Suppressor macrophage treated with lipopolysaccharide for 4 hours (primary cell): ENCODE measurements around the gene CAMP.
"Not testable (repeated sequence)": the region's sequence is repeated elsewhere in the genome, so short reads cannot be mapped to it uniquely, and the experiment has no call there.

ENCODE experiments used
- DNase-seq: peaks from one replicate; pipeline ENCODE4 v3.0.0-alpha.2; 2020

CAMP gene, protein sequence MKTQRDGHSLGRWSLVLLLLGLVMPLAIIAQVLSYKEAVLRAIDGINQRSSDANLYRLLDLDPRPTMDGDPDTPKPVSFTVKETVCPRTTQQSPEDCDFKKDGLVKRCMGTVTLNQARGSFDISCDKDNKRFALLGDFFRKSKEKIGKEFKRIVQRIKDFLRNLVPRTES

DNA sequence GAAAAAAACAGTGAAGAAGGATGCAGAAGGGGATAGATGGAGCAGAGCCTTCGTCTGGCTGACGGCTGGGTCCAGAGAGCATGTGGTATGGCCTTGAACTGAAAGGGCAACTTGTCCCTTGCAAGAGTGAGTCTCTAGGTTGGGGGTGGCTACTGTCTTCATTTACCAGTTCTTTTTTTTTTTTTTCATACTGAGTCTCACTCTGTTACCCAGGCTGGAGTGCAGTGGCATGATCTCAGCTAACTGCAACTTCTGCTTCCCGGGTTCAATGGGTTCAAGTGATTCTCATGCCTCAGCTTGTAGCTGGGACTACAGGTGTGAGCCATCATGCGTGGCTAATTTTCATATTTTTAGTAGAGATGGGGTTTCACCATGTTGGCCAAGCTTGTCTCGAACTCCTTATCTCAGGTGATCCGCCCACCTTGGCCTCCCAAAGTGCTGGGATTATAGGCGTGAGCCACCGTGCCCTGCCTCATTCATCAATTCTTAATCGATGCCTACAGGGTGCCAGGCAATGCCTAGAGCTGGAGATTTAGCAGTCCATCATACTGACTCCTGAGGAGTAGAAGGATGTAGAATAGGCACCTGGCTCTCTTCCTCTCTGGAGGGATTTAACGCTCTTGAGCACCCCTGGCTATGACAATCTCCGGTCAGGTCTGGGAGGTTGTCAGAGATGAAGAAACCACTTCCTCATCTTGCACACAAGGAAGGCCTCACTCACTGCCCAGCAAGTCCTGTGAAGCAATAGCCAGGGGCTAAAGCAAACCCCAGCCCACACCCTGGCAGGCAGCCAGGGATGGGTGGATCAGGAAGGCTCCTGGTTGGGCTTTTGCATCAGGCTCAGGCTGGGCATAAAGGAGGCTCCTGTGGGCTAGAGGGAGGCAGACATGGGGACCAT, at the start of gene CAMP:
CAMP (plus strand) TSS at position 880 of the 898 bp plus-strand sequence; CDS start at position 897, 17 bp downstream.
- peak; percentile 96 for DNase-seq

DNA sequence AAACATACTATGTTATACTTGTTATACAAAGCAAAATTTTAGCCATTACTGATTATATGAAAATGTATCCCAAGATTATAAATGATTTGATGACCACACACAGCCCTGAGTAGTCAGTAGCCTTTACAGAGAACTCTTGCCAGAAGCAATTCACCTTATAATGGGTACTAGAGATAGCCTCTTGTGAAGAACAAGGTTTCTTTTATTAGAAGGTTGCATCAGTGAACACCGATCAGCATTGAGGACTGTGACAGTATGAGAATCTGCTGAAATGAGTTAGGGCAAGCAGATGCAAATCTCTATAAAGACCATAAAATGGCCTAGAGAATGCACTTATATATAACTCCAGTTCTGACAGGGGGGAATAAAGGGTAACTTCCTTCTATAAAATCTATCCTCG, 45.2 kb upstream of the CAMP start:
- no peak for DNase-seq

DNA sequence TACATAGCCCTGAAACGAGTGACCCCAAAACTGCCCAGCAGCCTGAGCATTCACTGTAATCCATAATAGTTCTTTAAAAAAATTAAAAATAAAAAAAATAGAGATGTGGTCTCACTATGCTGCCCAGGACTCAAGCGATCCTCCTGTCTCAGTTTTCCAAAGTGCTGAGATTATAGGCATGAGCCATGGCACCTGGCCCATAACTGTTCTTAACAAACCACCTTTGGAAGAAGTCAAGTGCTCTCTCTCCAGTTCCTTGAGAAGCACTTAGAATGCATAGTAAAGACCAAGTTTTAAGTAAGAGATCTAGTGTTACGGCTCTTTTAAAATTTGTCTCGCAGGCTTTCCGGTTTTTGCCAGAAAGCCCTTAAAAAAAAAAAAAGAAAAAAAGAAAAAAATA, 43.3 kb upstream of the CAMP start:
- DNase-seq: no peak

DNA sequence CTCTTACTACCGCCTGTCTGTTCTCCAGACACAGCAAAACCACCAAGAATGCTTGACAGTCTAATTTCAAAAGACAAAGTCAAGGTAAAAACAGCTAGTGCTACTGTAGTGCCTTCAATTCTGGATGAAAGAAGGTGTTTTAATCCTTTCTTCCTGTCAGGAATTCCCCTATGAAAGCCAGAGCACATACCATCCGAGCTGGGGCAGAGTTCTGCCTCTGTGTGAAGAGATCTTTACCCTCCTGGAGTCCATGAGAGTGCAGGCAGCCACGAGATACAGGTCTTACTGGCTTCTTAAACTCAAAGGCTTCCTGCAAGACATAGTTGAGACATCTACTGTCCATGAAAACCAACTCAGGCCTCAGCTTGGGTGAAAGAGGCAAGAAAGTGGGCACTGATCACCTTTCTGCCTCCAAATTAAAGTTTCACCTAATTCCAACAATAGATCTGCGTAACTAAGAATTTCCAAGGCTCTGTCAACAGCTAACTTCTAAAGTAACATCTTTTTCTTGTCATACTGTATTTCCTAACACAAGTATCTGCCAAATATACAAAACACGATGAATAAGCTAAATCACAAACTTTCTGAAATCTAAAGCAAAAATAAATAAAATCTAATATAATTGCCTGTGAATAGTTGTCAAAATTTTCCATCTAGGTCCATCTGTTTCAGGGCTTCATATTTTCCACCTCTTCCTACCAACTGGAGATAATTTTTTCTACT, 42.6 kb upstream of the CAMP start:
- DNase-seq: no peak

DNA sequence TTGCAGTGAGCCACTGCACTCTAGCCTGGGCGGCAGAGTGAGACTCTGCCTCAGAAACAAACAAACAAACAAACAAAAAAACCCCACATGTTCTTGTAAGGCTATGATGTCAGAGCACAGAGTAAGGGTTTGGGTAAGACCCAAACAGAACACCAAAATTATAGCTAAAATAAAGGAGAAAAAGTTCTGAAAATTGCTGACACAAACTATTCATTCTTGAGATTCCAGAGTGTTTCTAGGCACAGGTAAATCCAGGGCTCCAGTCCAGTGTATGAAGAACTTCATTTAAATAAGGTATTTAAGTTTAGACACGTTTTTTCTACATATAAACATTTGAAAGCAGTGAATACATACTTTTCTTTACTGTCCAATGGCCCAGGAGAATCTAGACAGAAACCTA, 39.0 kb upstream of the CAMP start:
- DNase-seq: no peak

DNA sequence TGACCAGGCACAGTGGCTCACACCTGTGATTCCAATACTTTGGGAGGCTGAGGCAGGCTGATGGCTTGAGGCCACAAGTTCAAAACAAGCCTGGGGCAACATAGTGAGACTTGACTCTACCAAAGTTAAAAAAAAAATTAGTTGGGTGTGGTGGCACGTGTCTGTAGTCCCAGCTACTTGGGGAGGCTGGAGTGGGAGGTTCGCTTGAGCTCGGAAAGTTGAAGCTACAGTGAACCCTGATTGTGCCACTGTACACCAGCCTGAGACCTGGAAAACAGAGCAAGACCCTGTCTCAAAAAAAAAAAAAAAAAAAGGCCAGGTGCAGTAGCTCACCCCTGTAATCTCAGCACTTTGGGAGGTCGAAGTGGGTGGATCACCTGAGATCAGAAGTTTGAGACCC, 38.2 kb upstream of the CAMP start:
- no peak for DNase-seq

DNA sequence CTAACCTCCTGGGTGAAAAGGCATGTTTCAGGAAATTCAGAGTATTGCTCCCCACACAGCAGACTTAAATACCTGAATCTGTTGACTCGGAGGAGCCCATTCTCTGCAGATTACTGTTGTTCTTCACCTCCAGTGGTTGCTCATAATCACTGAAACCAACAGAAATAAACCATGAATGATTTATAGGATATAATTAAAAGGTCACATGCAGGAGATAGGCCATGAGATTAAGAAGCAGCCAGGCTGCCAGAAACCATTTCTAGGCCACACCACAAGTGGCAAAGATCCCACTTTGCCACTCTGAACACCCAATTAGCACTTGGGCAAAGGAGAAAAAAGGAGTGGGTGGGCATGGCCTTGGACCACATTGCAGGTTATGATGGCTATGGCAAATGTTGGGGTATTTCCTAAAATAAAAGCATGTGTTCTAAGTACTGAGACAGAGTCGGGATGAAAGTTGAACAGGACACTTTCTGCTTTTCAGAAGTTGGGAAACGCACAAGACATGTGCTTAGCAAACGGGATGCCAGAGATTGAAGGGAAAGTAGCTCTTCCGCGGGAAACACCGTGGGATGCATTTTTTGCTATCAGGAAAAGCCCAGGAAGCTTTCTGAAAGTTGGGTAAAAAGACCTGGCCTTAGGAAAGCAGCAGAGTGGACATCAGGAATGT, 36.5 kb upstream of the CAMP start:
- no peak for DNase-seq

DNA sequence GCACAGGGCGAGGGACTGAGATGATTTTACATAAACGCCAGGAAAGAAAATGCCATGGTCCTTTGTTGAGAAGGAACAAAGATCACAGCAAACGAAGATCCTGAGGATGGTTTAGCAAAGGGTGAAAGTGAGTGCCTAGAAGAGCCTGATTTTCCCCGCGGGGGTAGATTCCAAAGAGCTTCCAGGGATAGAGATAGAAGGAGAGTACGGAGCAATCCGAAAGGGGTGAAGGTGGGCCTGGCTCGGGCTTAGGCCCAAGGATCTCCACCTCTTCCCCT, 36.1 kb upstream of the CAMP start:
- DNase-seq: peak; percentile 3

DNA sequence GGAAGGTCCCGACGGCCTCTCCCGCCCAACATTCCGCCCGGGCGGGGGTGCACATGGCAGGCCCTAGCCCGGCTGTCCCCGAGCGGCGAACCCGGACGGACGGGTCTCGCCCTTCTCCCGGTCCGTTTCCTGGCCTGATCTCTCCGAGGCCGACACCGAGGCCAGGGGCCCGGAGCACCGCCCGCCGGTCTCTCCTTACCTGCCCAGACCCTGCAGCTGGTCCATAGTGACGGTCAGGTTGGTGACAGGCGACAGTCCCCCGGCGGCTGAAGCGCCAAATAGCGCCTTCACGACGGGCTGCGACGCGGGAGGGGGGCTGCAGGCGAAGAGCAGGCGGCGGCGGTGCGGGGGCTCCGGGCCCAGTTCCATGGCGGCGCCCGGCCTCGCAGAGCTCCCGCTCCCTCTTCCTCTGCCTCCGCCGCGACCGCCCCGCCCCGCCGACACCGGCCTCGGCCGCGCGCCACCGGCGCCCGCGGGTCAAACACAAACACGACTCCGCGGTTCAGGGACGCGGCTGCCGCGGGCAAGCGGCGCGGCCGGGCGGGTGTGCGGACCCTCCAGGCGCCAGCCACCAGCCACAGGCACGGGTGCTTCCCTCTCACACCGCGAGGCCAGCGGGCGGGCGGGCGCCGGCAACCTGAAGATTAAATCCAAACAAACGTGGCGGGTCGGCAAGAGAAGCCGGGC, 35.6 kb upstream of the CAMP start:
- DNase-seq: peak; percentile 21

DNA sequence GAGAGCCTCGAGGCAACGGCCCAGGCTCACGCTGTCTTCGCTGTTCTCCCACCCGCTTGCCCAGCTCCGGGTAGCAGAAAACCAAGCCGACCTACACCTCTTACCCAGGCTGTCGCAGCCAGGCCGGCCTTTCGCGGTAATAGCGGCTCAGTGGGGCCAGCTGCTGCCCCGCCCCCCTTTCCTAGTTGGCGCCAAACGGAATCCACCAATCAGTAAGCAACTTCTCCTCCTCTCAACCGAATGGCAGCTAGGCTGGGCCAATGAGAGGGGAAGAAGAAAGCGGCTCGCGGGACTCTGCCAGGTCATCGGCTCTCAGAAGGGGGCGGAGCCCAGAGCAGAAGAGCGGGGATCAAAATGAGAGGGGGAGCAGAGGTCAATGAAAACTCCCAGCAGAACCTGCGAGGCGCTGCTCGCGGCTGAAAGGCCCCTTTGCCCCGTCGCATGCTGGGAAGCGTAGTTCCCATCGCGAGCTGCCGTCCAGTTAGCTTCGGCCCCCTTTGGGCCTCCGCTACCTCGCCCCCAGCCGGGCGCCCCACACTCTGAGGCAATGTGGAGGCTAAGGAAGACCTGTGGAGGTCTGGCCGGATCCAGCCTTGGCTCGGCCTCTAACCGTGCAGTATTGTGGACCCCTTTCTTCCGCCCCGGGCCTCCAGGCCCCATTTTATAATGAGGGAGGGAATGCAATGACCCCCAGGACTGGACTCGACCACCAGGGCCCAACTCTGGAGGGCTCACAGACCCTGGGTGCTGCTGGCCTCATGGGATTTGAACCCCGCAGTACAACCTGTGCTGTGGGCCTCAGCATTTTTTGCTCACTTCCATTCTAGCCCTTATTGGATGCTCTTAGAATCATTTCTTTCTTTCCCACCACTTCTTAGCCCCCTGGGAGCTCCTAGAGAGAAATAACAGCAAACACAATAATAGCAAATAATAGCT, 34.8 kb upstream of the CAMP start, which contains the start of gene CDC25A:
CDC25A (minus strand) TSS at position 152 of the 936 bp plus-strand sequence. CDS start 470 bp downstream, outside the sequence.
- peak; percentile 97 for DNase-seq

DNA sequence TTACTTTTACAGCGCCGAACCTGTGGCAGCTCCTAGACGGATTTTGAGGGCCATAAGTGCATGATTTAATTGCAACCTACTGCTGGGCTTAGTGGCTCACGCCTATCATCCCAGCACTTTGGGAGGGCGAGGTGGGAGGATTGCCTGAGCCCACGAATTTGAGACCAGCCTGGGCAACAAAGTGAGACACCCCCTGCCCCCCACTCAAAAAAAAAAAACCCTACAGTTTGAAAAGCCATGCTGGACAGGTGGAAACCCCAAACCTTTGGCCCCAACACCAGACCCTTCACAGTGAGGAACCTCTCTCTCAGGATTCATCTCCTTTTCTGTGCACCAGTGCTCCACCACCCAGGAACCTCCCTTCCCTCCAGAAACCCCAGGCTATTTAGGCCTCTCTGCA, 34.0 kb upstream of the CAMP start:
- DNase-seq: no peak

DNA sequence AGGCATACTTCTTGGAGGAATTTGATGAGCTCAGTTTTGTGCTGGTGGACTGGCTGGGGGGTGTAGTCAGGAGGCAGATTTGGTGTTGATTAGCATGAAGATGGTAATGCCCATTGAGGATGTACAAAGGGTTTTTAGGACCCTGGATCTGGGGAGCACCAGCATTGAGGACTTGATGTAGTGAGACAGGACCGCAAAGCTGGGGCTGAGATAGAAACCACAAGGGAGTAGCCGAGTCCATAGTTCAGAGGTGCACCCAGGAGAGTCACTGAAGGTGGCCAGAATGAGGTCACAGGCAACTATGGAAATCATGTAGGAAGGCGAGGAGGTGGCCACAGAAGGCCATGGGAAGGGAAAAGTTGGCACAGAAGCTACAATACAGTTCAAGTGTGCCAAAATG, 32.4 kb upstream of the CAMP start:
- DNase-seq: no peak

DNA sequence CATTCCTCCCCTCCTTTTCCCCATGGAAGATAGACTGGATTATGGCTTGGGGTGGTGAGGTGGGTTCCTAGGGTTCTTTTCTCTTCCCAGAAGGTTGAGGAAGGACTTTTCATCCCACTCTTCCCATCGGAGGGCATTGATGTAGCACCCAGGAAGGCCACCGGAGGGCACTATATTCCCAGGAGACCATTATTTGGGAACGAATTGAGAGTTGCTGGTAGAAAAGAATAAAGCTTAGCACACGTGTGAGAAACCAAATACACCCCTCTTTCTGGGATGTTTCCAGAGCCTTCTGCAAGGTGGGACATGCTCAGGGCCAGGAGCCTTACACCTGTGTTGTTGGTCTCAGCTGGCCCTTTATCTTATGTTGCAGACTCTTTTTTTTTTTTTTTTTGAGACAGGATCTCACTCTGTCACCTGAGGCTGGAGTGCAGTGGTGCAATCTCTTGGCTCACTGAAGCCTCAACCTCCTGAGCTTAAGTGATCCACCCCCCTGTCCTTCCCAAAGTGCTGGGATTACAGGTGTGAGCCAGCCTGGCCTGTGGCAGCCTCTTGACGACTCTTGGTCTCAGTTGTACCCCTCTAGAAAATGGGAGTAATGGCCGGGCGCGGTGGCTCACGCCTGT, 28.7 kb upstream of the CAMP start:
- peak; percentile 70 for DNase-seq

DNA sequence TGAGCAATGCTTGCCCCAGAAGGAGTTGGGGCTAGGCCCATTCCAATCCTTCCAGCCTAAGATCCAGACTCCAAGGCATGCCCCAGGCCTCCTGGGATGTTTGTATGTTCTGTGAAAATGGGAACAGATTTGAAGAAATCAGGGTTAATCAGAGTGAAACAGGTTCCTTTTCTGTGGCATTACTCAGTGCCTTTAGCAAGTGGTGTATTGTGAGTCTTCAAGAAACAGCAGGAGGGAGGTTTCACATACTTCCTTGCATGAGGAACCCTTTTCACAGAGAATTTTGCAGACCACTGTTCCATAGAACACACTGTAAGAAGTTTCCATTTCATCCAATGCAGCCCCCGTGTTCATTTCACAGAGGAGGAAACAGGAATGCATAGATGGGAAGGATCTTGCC, 26.7 kb upstream of the CAMP start:
- peak; percentile 34 for DNase-seq

DNA sequence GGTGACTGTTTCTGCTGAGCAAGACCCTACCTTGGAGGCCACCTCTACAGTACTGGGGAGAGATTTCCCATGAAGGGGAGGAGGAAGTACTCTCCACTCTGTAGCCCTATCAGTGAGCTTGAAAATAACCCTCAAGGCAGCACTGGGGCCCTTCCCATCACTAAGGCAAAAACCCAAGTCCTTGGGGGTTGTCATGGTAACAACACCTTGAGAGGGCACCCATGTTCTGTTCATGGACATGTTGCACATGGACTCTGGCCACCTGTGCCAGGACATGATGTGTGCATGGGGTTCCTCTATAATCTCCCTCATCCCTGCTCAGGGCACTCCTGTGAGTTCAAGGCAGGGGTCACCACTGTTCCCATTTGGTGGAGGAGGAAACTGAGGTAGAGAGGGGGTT, 24.2 kb upstream of the CAMP start:
- DNase-seq: no peak

DNA sequence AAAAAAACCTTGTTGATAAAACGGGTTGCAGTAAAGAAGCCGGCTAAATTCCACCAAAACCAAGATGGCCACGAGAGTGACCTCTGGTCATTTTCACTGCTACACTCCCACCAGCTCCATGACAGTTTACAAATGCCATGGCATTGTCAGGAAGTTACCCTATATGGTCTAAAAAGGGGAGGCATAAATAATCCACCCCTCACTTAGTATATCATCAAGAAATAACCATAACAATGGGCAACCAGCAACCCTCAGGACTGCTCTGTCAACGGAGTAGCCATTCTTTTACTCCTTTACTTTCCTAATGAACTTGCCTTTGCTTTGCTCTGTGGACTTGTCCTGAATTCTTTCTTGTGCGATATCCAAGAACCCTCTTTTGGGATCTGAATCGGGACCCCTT, 20.7 kb upstream of the CAMP start:
- DNase-seq: no peak

DNA sequence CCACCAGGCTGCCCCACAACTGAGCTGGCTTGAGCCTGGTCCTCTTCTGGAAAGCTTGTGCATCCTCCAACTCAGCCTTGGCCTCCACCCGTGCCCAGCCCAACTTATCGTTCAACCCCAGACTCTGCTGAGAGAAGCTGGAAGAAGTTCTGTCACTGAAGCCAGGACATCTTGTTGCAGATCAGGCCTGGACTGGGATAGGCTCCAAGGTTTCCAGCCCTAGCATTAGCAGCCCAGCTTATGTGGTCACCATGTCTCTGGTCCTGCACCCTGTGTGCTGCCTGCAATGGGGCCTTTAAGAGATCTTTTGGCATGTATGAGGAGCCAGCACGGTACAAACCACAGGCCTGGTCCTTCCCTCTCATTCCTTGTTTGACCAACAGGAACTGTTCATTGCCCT, 15.2 kb upstream of the CAMP start:
- DNase-seq: no peak

DNA sequence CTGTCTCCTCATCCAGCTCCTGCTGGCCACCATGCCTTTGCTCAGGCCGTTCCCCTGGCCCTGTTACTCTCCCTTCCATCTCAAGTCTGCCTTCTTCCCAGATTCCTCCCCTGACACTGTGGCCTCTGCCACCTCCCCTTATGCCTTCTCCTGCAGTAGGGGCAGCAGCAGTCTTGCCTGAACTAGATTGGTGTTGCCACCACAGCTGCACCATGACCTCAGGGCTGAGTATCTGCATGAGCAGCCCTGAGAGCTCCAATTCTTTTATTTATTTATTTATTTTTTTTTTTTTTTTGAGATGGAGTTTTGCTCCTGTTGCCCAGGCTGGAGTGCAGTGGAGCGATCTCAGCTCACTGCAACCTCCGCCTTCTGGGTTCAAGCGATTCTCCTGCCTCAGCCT, 13.8 kb upstream of the CAMP start:
- no peak for DNase-seq

DNA sequence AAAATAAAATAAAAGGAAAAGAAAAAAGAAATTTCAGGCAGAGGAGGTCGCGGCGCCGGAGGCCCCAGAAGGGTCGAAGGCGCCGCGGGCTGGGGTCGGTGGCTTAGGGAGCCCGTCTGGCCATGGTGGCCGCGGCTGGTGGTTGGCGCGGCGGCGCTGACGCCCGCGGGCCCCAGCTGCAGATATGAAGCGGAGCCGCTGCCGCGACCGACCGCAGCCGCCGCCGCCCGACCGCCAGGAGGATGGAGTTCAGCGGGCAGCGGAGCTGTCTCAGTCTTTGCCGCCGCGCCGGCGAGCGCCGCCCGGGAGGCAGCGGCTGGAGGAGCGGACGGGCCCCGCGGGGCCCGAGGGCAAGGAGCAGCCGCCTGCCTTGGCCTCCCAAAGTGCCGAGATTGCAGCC, 12.8 kb upstream of the CAMP start:
- not testable (repeated sequence) for DNase-seq

DNA sequence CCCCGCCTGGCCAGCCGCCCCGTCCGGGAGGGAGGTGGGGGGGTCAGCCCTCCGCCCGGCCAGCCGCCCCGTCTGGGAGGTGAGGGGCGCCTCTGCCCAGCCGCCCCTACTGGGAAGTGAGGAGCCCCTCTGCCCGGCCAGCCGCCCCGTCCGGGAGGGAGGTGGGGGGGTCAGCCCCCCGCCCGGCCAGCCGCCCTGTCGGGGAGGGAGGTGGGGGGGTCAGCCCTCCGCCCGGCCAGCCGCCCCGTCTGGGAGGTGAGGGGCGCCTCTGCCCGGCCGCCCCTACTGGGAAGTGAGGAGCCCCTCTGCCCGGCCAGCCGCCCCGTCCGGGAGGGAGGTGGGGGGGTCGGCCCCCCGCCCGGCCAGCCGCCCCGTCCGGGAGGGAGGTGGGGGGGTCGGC, 11.5 kb upstream of the CAMP start:
- DNase-seq: not testable (repeated sequence)

DNA sequence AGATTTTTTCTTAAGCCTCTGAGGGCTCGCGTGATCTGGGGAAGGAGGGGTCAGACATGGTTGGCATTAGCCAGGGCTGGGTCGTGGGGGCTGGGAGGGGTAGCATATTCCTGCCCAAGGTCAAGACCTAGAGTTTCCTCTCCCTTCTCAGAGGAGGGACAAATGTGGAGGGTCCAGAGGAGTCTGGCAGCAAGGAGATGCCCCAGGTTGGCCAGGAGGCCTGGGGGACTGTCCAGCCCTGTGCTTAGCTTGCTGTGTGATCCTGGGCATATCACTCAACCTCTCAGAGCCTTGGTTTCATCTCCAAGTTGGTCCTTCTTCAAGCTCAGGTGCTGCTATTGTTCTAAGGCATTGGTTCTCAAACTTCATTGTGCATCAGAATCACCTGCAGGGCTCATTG, 9.1 kb upstream of the CAMP start:
- no peak for DNase-seq
